ENCODE measurements around the gene TCF15. TPM values are rescaled to one million over a fixed set of nuclear protein-coding genes. Genes with fewer than 3 reads are reported as not detected.
"Not testable (repeated sequence)": the region's sequence is repeated elsewhere in the genome, so short reads cannot be mapped to it uniquely, and the experiment has no call there.

The TCF15 gene
- total RNA-seq, 1 experiment from 2014 or later: not detected

- peak; percentile 22 for DNase-seq (ENCODE audit: low read depth)
These were observed 25.7 kb downstream of the TCF15 start for GRCh38 chr20:584161-584970.

GRCh38 chr20:582204-582603, 27.9 kb downstream of the TCF15 start:
- no peak for DNase-seq (ENCODE audit: low read depth)

GRCh38 chr20:578940-579690, 31.0 kb downstream of the TCF15 start:
- DNase-seq (ENCODE audit: low read depth): not testable (repeated sequence)

GRCh38 chr20:577167-577791, 32.8 kb downstream of the TCF15 start:
- peak; percentile 52 for DNase-seq (ENCODE audit: low read depth)

- no peak for DNase-seq (ENCODE audit: low read depth)
These were observed 34.0 kb downstream of the TCF15 start for GRCh38 chr20:576156-576555.

GRCh38 chr20:575230-575629, 34.9 kb downstream of the TCF15 start:
- DNase-seq (ENCODE audit: low read depth): no peak

- DNase-seq (ENCODE audit: low read depth): no peak
These were observed 35.7 kb downstream of the TCF15 start for GRCh38 chr20:574297-574942.

GRCh38 chr20:573414-574296, 36.5 kb downstream of the TCF15 start:
- no peak for DNase-seq (ENCODE audit: low read depth)

GRCh38 chr20:572727-573126, 37.4 kb downstream of the TCF15 start:
- DNase-seq (ENCODE audit: low read depth): no peak

GRCh38 chr20:571754-572441, 38.2 kb downstream of the TCF15 start:
- no peak for DNase-seq (ENCODE audit: low read depth)

- no peak for DNase-seq (ENCODE audit: low read depth)
These were observed 41.3 kb downstream of the TCF15 start for GRCh38 chr20:568673-569415.

GRCh38 chr20:568097-568652, 41.9 kb downstream of the TCF15 start:
- DNase-seq (ENCODE audit: low read depth): no peak

- DNase-seq (ENCODE audit: low read depth): no peak
These were observed 45.9 kb downstream of the TCF15 start for GRCh38 chr20:564192-564591.

- no peak for DNase-seq (ENCODE audit: low read depth)
These were observed 46.9 kb downstream of the TCF15 start for GRCh38 chr20:563187-563586.

- DNase-seq (ENCODE audit: low read depth): no peak
These were observed 47.7 kb downstream of the TCF15 start for GRCh38 chr20:562232-562897.

GRCh38 chr20:561437-562231, 48.5 kb downstream of the TCF15 start:
- DNase-seq (ENCODE audit: low read depth): peak; percentile 58

- DNase-seq (ENCODE audit: low read depth): no peak
These were observed 49.4 kb downstream of the TCF15 start for GRCh38 chr20:560680-561079.

GRCh38 chr20:558117-558516, 52.0 kb downstream of the TCF15 start:
- no peak for DNase-seq (ENCODE audit: low read depth)

All from HT1080 (cell line).